ENCODE measurements around the gene PRRC2B. TPM values are rescaled to one million over a fixed set of nuclear protein-coding genes. Genes with fewer than 3 reads are reported as not detected.

Gene PRRC2B
- total RNA-seq, 6 experiments from 2014 or later, result 130 to 173 (median 145) TPM

GRCh38 chr9:131423171-131423581 lies 29.3 kb downstream of the PRRC2B start:
- no peaks in the 10 kb centered on the region for H3K9me3 Mint-ChIP-seq
- H3K27me3 Mint-ChIP-seq (ENCODE audit: insufficient read depth), result peaks cover 8% of the 10 kb centered on the region
- peak overlapping the region; percentile 72 for H3K4me3 Mint-ChIP-seq
- H3K36me3 Mint-ChIP-seq (ENCODE audit: low read depth), result peaks cover 5% of the 10 kb centered on the region; the same call in 1 of the 2 replicates
- H3K4me1 Mint-ChIP-seq (ENCODE audit: low read depth), result peaks cover 56% of the 10 kb centered on the region
- peak overlapping the region; percentile 90 for H3K27ac Mint-ChIP-seq
- peak; percentile 69 for DNase-seq
- no peak for TF ChIP-seq CTCF (IDR thresholded peaks at IDR 0.05)

GRCh38 chr9:131426545-131426944 lies 32.7 kb downstream of the PRRC2B start:
- DNase-seq, result no peak
- peaks cover 12% of the 10 kb centered on the region for H3K36me3 Mint-ChIP-seq (ENCODE audit: low read depth)
- H3K27me3 Mint-ChIP-seq (ENCODE audit: insufficient read depth), result peaks cover 8% of the 10 kb centered on the region
- H3K27ac Mint-ChIP-seq, result no peak overlapping the region
- no peak for TF ChIP-seq CTCF (IDR thresholded peaks at IDR 0.05)
- H3K4me3 Mint-ChIP-seq, result no peak overlapping the region
- H3K4me1 Mint-ChIP-seq (ENCODE audit: low read depth), result peaks cover 38% of the 10 kb centered on the region
- H3K9me3 Mint-ChIP-seq, result no peaks in the 10 kb centered on the region

- no peak for DNase-seq
- Mint-ChIP-seq H3K27ac (peak overlapping the region; percentile 35), H3K4me1 (ENCODE audit: low read depth) (peaks cover 41% of the 10 kb centered on the region), H3K9me3 (no peaks in the 10 kb centered on the region), H3K36me3 (ENCODE audit: low read depth) (peaks cover 25% of the 10 kb centered on the region), H3K27me3 (ENCODE audit: insufficient read depth) (peaks cover 5% of the 10 kb centered on the region; the same call in 1 of the 2 replicates), H3K4me3 (no peak overlapping the region)
- no peak for TF ChIP-seq CTCF (IDR thresholded peaks at IDR 0.05)
Observed at GRCh38 chr9:131429121-131430012, 35.5 kb downstream of the PRRC2B start.

GRCh38 chr9:131432050-131432449 lies 38.2 kb downstream of the PRRC2B start:
- Mint-ChIP-seq H3K27me3 (ENCODE audit: insufficient read depth) (peaks cover 2% of the 10 kb centered on the region), H3K27ac (peak overlapping the region; percentile 93), H3K4me3 (no peak overlapping the region), H3K4me1 (ENCODE audit: low read depth) (peaks cover 43% of the 10 kb centered on the region), H3K9me3 (no peaks in the 10 kb centered on the region), H3K36me3 (ENCODE audit: low read depth) (peaks cover 26% of the 10 kb centered on the region)
- DNase-seq, result no peak
- TF ChIP-seq CTCF (IDR thresholded peaks at IDR 0.05), result no peak

GRCh38 chr9:131432597-131433301 lies 38.9 kb downstream of the PRRC2B start:
- peak overlapping the region; percentile 93 for H3K27ac Mint-ChIP-seq
- no peaks in the 10 kb centered on the region for H3K9me3 Mint-ChIP-seq
- H3K4me3 Mint-ChIP-seq, result peak overlapping the region; percentile 68
- no peak for TF ChIP-seq CTCF (IDR thresholded peaks at IDR 0.05)
- H3K36me3 Mint-ChIP-seq (ENCODE audit: low read depth), result peaks cover 25% of the 10 kb centered on the region
- DNase-seq, result peak; percentile 91
- H3K27me3 Mint-ChIP-seq (ENCODE audit: insufficient read depth), result no peaks in the 10 kb centered on the region; the same call in 1 of the 2 replicates
- H3K4me1 Mint-ChIP-seq (ENCODE audit: low read depth), result peaks cover 43% of the 10 kb centered on the region
